Activated CD8-positive, alpha-beta memory T cell treated with anti-CD3 and anti-CD28 coated beads for 48 hours (primary cell): Measurements from ENCODE around the gene FCAR.
A peak's percentile ranks its signal among the peaks of the same experiment; 100 is the strongest.
"Not testable (repeated sequence)": the region's sequence is repeated elsewhere in the genome, so short reads cannot be mapped to it uniquely, and the experiment has no call there.

ENCODE experiments used
- DNase-seq, 3 experiments: peaks; one replicate each; pipeline ENCODE4 v3.0.0-alpha.2; 2020; ENCODE audit warnings: low read depth in 2 of 3, low spot score in 2 of 3

The FCAR gene

GRCh38 chr19:54893406-54893805, 19.4 kb downstream of the FCAR start:
- no peak for DNase-seq

- DNase-seq, result not testable (repeated sequence)
Observed at GRCh38 chr19:54894106-54894505, 20.1 kb downstream of the FCAR start.

- no peak for DNase-seq
Observed at GRCh38 chr19:54896036-54896435, 22.0 kb downstream of the FCAR start.

GRCh38 chr19:54898685-54899084, 24.6 kb downstream of the FCAR start:
- not testable (repeated sequence) for DNase-seq

DNA sequence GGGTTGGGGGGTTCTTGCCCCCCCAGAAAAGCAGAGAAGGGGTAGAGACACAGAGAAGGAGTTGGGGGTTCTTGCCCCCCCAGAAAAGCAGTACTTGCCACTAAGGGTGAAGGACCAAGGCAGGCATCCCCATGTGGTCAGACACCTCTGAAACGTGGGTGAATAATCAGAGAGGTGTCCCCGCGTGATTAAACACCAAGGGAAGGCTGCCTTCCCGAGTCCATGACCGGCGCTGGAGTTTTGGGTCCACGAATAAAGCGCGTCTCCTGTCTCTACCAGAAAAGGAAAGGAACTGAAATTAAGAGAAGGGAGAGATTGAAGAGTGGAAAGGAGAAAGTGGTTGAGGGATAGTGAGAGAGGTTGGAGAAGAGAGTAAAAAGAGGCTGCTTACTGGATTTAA, 25.6 kb downstream of the FCAR start:
- not testable (repeated sequence) for DNase-seq

DNA sequence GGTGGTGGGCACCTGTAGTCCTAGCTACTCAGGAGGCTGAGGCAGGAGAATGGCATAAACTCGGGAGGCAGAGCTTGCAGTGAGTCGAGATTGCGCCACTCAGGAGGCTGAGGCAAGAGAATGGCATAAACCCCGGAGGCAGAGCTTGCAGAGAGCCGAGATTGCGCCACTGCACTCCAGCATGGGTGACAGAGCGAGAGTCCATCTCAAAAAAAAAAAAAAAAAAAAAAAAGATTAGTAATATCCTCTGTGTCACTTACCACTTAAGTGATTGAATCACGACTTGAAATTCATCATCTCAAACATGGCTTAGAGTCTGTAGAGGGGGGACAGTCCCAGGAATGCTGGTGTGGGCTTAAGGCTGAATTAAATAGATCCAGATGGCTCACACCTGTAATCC, 27.1 kb downstream of the FCAR start:
- DNase-seq, result not testable (repeated sequence)

- DNase-seq, result no peak
Observed at GRCh38 chr19:54902061-54902460, 28.0 kb downstream of the FCAR start.

DNA sequence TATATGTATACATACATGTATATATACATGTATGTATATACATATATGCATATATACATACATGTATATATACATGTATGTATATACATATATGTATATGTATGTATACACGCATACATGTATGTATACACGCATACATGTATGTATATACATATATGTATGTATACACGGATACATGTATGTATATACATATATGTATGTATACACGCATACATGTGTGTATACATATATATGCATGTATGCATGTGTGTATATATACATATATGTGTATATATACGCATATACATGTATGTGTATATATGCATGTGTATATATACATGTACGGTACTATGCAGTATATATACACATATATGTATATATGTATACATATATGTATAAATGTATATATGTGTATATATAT, 29.3 kb downstream of the FCAR start:
- DNase-seq, result no peak

GRCh38 chr19:54904261-54904660, 30.2 kb downstream of the FCAR start:
- not testable (repeated sequence) for DNase-seq

DNA sequence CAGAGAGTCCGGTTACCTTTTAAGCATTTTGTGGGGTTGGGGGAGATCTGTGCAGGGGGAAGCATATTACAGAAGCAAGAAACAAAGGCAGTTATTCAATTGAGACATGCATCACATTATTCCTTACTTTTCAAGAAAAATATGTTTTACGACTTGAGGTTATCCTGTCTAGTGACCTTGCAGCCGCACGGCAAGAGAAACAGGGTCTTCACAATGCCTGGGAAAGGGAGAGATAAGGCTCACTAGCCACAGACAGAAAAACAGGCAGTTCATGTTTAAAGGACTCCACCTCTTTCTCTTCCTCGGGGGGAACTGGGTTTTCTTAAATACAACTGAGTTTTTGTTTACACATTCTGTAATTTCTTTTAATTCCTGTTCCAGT, 31.4 kb downstream of the FCAR start:
- DNase-seq, result no peak

DNA sequence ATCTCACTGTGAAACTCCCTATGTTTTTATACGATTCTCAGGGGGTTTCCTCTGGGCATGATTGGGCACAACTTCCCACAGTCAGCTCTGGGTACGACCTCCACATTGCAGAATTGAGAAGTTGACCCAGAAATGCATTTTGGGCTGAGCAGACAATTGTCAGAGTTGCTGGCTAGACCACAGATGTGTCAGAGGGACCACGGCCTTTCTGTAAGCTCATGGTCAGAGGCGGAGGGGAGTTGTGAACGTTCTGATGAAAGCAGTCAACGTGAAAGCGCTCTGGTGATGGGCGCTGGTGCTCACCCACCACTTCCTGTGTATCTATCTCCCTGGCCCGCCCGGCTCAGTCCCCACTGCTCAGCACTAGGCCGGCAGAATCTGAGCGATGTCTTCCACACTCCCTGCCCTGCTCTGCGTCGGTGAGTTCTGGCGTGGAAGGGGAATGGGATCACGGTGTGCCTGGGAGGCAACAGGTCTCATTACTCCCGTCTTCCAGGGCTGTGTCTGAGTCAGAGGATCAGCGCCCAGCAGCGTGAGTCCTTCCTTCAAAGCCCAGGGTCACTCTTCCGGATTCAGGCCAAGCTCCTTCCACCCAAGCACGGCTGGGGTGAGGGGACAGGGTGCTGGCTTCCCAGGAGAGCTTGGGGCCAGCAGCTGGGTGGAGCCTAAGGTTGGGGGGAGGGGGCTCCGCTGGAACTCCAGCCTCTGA, 31.9 kb downstream of the FCAR start, which contains the start of gene NCR1:
Gene NCR1 (plus strand): TSS at position 346 of the 709 bp plus-strand sequence. CDS start 40 bp downstream, at position 386.
- DNase-seq, result peak in 2 of 3 experiments; percentile 1 to 8

GRCh38 chr19:54906819-54907218, 32.8 kb downstream of the FCAR start:
- no peak for DNase-seq

GRCh38 chr19:54907899-54908298, 33.9 kb downstream of the FCAR start:
- not testable (repeated sequence) for DNase-seq

GRCh38 chr19:54916822-54917221, 42.8 kb downstream of the FCAR start:
- no peak for DNase-seq

DNA sequence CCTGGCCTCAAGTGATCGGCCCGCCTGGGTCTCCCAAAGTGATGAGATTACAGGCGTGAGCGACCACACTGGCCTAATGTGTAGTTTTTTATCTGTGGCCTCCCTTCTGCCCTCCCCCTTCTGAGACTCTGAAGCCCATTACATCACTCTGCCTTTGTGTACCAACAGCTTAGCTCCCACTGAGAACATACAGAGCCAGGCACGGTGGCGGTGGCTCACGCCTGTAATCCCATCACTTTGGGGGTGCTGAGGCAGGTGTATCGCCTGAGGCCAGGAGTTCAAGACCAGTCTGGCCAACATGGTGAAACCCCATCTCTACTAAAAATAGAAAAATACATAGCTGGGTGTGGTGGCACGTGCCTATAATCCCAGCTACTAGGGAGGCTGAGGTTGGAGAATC, 44.5 kb downstream of the FCAR start:
- DNase-seq, result no peak

DNA sequence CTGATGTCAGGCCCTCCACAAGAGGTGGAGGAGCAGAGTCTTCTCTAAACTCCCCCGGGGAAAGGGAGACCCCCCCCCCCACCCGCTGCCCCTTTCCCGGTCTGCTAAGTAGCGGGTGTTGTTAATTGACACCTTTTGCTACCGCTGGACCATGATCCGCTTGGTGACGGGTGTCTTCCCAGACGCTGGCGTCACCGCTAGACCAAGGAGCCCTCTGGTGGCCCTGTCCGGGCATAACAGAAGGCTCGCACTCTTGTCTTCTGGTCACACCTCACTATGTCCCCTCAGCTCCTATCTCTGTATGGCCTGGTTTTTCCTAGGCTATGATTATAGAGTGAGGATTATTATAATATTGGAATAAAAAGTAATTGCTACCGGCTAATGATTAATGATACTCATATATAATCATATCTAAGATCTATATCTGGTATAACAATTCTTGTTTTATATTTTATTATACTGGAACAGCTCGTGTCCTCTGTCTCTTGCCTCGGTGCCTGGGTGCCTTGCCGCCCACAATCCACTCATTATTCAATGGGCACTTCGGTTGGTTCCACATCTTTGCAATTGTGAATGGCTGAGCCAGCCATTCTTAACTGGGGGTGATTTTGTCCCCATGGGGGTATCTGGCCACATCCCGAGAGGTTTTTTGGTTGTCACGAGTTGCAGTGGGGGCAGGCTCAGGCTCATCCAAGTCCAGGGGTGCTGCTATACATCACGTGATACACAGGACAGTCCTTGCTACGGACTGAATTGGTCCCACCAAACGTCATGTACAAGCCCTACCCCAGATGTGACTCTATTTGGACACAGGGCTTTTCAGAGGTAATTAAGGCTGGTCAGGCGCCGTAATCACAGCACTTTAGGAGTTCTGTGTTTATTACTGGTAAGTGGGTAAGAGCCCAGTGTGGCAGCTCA, 45.9 kb downstream of the FCAR start:
- not testable (repeated sequence) for DNase-seq

DNA sequence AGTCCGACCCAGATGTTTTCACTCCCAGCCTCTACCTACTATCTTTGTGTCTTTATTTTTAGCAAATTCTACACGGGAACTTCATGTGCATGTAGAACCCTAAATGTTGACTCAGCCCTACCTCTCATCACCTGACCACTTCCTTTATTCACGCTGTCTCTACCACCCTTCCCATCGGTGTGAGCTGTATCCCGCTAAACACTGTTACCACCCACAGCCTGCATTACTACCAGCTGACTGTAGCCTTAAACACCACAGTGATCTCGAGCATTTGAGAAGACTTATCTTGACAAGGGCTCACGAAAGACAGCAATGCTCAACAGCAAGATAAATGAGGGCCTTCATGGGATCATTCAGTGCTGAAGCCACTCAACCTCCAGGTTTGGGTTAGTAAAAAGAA, 47.0 kb downstream of the FCAR start:
- no peak for DNase-seq

- no peak for DNase-seq
Observed at GRCh38 chr19:54923276-54923675, 49.2 kb downstream of the FCAR start.

GRCh38 chr19:54928299-54928698, 54.3 kb downstream of the FCAR start:
- DNase-seq, result no peak

- DNase-seq, result no peak
Observed at GRCh38 chr19:54937926-54938325, 63.9 kb downstream of the FCAR start.

DNA sequence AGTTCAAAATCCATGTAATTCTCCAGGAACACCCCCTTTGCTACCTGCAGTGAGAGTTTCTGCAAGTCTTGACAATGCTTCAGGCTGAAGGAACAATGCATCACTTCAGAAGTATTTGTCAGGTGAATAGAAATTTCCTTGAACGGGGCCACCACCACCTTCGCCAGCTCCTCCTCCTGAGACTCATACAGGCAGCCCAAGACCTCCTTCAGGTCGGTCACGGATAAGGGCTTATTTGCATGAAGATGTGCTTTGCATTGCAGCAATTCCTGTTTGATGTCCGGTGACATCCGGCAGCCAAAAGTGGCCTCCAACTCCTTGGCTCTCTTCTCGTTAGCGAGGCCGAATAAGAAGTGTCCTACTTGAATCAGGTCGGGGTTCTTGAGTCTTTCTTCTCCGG, 64.9 kb downstream of the FCAR start:
- DNase-seq, result no peak

DNA sequence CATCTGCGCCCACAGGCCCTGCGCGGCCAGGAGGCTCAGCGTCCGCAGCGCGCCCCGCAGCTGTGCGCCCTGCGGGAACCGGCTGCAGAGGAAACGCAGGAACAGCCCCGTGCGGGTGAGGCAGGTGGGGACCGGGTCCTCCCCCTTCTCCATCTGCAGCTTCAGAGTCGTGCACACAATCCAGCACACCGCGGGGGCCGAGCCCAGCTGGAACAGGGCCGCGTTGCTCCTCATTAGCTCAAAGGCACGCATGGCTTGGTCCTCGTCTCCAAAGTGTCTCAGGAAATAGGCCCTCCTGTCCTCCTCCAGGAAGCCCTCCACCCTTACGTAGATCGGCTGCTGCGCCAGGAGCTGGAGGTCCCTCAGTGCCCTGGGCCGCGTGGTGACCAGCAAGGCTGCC, 65.5 kb downstream of the FCAR start:
- not testable (repeated sequence) for DNase-seq
